Neural crest cell (in vitro differentiated cells): ENCODE results near the gene DNAJB6. TPM values are rescaled to one million over a fixed set of nuclear protein-coding genes. Genes with fewer than 3 reads are reported as not detected.

ENCODE experiments used
- DNase-seq: peaks from one replicate; pipeline ENCODE4 v3.0.0; 2021; ENCODE audit warnings: low read depth, mixed read lengths, low spot score
- H3K27ac Mint-ChIP-seq: one replicate; pipeline ENCODE4 v1.8.0; 2021; ENCODE audit warnings: mild to moderate bottlenecking, mixed read lengths; ENCODE audit not compliant: unreplicated experiment
- H3K27me3 Mint-ChIP-seq: 2 replicates; pipeline ENCODE4 v1.8.0; 2021; ENCODE audit warnings: low read depth, mild to moderate bottlenecking, mixed read lengths
- H3K36me3 Mint-ChIP-seq: 2 replicates; pipeline ENCODE4 v1.8.0; 2021; ENCODE audit warnings: low read depth, mild to moderate bottlenecking, mixed read lengths
- H3K4me1 Mint-ChIP-seq: 2 replicates; pipeline ENCODE4 v1.8.0; 2021; ENCODE audit warnings: mixed read lengths
- H3K4me3 Mint-ChIP-seq: one replicate; pipeline ENCODE4 v1.8.0; 2021; ENCODE audit warnings: mild to moderate bottlenecking, mixed read lengths
- H3K9me3 Mint-ChIP-seq: 2 replicates; pipeline ENCODE4 v1.8.0; 2021; ENCODE audit warnings: mixed read lengths
- total RNA-seq: library from RNA; stranded (reverse); gene quantifications from 2 replicates; pipeline ENCODE4 v1.2.1, GENCODE V29; 2021
- TF ChIP-seq, protein P1 (sequence below): fragments of 200-600 bp; sonication (generic); conservative IDR thresholded peaks from 2 replicates; pipeline ENCODE4 v1.5.0; 2021; ENCODE audit warnings: antibody characterized with exemption, mild to moderate bottlenecking

Gene DNAJB6
- total RNA-seq, 1 donor from 2014 or later, result 102 TPM

DNA sequence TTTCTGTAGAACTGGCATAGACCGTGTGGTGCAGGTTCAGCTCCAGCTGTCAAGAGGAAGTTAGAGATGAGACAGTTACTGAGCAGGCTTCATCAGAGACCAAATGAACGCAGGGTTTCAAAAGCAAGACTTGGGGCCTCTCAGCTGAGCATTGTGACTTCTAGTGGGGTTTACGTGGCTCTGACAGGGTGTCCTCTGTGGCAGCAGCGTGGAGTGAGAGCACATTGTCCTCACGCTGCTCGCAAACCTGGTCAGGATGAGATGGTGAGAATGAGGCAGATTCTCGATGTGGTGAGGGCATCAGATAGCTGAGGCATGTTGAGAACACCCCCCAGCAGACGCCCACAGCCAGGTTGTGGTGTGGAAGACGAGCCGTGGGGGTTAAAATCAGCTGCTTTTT is 126.0 kb downstream of the DNAJB6 start:
- H3K9me3 Mint-ChIP-seq, result no peaks in the 10 kb centered on the region
- no peaks in the 10 kb centered on the region for H3K36me3 Mint-ChIP-seq
- DNase-seq, result no peak
- H3K27me3 Mint-ChIP-seq, result peaks cover 7% of the 10 kb centered on the region
- H3K27ac Mint-ChIP-seq, result peak overlapping the region; percentile 65
- TF ChIP-seq, protein P1, sequence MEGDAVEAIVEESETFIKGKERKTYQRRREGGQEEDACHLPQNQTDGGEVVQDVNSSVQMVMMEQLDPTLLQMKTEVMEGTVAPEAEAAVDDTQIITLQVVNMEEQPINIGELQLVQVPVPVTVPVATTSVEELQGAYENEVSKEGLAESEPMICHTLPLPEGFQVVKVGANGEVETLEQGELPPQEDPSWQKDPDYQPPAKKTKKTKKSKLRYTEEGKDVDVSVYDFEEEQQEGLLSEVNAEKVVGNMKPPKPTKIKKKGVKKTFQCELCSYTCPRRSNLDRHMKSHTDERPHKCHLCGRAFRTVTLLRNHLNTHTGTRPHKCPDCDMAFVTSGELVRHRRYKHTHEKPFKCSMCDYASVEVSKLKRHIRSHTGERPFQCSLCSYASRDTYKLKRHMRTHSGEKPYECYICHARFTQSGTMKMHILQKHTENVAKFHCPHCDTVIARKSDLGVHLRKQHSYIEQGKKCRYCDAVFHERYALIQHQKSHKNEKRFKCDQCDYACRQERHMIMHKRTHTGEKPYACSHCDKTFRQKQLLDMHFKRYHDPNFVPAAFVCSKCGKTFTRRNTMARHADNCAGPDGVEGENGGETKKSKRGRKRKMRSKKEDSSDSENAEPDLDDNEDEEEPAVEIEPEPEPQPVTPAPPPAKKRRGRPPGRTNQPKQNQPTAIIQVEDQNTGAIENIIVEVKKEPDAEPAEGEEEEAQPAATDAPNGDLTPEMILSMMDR, result no peak
- H3K4me3 Mint-ChIP-seq, result no peak overlapping the region
- H3K4me1 Mint-ChIP-seq, result peaks cover 82% of the 10 kb centered on the region

GRCh38 chr7:157463245-157463644 is 126.4 kb downstream of the DNAJB6 start:
- TF ChIP-seq, protein P1, result no peak
- H3K36me3 Mint-ChIP-seq, result no peaks in the 10 kb centered on the region
- no peak overlapping the region for H3K27ac Mint-ChIP-seq
- no peaks in the 10 kb centered on the region for H3K9me3 Mint-ChIP-seq
- H3K4me1 Mint-ChIP-seq, result peaks cover 80% of the 10 kb centered on the region
- H3K4me3 Mint-ChIP-seq, result no peak overlapping the region
- peaks cover 7% of the 10 kb centered on the region for H3K27me3 Mint-ChIP-seq
- no peak for DNase-seq

- H3K36me3 Mint-ChIP-seq, result no peaks in the 10 kb centered on the region
- TF ChIP-seq, protein P1, result no peak
- peak; percentile 49 for DNase-seq
- peak overlapping the region; percentile 96 for H3K27ac Mint-ChIP-seq
- peak overlapping the region; percentile 85 for H3K4me3 Mint-ChIP-seq
- no peaks in the 10 kb centered on the region for H3K9me3 Mint-ChIP-seq
- H3K27me3 Mint-ChIP-seq, result peaks cover 7% of the 10 kb centered on the region
- peaks cover 69% of the 10 kb centered on the region for H3K4me1 Mint-ChIP-seq
Measured at GRCh38 chr7:157464111-157464970, 127.5 kb downstream of the DNAJB6 start.

GRCh38 chr7:157464971-157465886 is 128.4 kb downstream of the DNAJB6 start:
- Mint-ChIP-seq H3K4me1 (peaks cover 64% of the 10 kb centered on the region), H3K27me3 (peaks cover 7% of the 10 kb centered on the region), H3K27ac (peak overlapping the region; percentile 96), H3K36me3 (no peaks in the 10 kb centered on the region), H3K9me3 (no peaks in the 10 kb centered on the region), H3K4me3 (peak overlapping the region; percentile 85)
- DNase-seq, result no peak
- TF ChIP-seq, protein P1, result no peak

- H3K9me3 Mint-ChIP-seq, result no peaks in the 10 kb centered on the region
- DNase-seq, result no peak
- peak overlapping the region; percentile 85 for H3K4me3 Mint-ChIP-seq
- TF ChIP-seq, protein P1, result no peak
- peaks cover 57% of the 10 kb centered on the region for H3K4me1 Mint-ChIP-seq
- peak overlapping the region; percentile 96 for H3K27ac Mint-ChIP-seq
- peaks cover 7% of the 10 kb centered on the region for H3K27me3 Mint-ChIP-seq
- H3K36me3 Mint-ChIP-seq, result peaks cover 2% of the 10 kb centered on the region
Measured at GRCh38 chr7:157465891-157466866, 129.4 kb downstream of the DNAJB6 start.
